Caco-2 (cell line): ENCODE measurements around the gene CYREN. TPM values are rescaled to one million over a fixed set of nuclear protein-coding genes. Genes with fewer than 3 reads are reported as not detected.
A peak's percentile ranks its signal among the peaks of the same experiment; 100 is the strongest.

Source experiments
- BruUV-seq: library from RNA; stranded (reverse); fragments of 400-500 nt; replicated peaks from 2 replicates; lab custom pipeline; 2021; lab: Mats Ljungman, UMichigan
- CTCF ChIA-PET: fragments of 300-600 bp; sonication (Branson Sonifier 250); formaldehyde crosslinking; loops from one replicate; lab custom pipeline; 2022; ENCODE audit warnings: antibody characterized with exemption; lab: Charles Lee
- POLR2A ChIA-PET: fragments of 300-600 bp; sonication (Branson Sonifier 250); formaldehyde crosslinking; loops from one replicate; lab custom pipeline; 2022; ENCODE audit warnings: antibody characterized with exemption; lab: Charles Lee
- DNase-seq, 2 experiments: peaks; one replicate each; pipeline versions ENCODE4 v3.0.0 to v3.0.0-alpha.2; 2020 to 2022
- H3K27me3 ChIP-seq: replicated peaks from 2 replicates; pipeline ENCODE4 v1.6.0; 2011; ENCODE audit warnings: low read length; ENCODE audit not compliant: control insufficient read depth, insufficient read depth
- H3K36me3 ChIP-seq: 2 replicates; pipeline ENCODE4 v1.5.1; 2011; ENCODE audit warnings: low read length; ENCODE audit not compliant: control insufficient read depth, insufficient read depth
- H3K4me1 ChIP-seq: fragments of 250-450 bp; sonication (Bioruptor Pico); 2 replicates; pipeline ENCODE4 v1.5.1; 2020; ENCODE audit warnings: mild to moderate bottlenecking
- H3K4me3 ChIP-seq: 2 replicates; pipeline ENCODE4 v1.5.1; 2011; ENCODE audit warnings: low read depth, mild to moderate bottlenecking, control low read depth, low read length
- H3K9me3 ChIP-seq: fragments of 250-450 bp; sonication (Bioruptor Pico); 2 replicates; pipeline ENCODE4 v1.5.1; 2020; ENCODE audit warnings: mild to moderate bottlenecking, moderate library complexity
- H3K27ac Mint-ChIP-seq: one replicate; pipeline ENCODE4 v1.8.0; 2022; ENCODE audit warnings: mixed read lengths; ENCODE audit not compliant: unreplicated experiment
- H3K27me3 Mint-ChIP-seq: one replicate; pipeline ENCODE4 v1.8.0; 2022; ENCODE audit warnings: mixed read lengths; ENCODE audit not compliant: insufficient read depth, unreplicated experiment
- H3K36me3 Mint-ChIP-seq: one replicate; pipeline ENCODE4 v1.8.0; 2022; ENCODE audit warnings: mild to moderate bottlenecking, mixed read lengths; ENCODE audit not compliant: insufficient read depth, unreplicated experiment
- H3K4me1 Mint-ChIP-seq: one replicate; pipeline ENCODE4 v1.8.0; 2022; ENCODE audit warnings: low read depth, mixed read lengths; ENCODE audit not compliant: unreplicated experiment
- H3K4me3 Mint-ChIP-seq: one replicate; pipeline ENCODE4 v1.8.0; 2022; ENCODE audit warnings: mild to moderate bottlenecking, moderate library complexity, mixed read lengths; ENCODE audit not compliant: unreplicated experiment
- H3K9me3 Mint-ChIP-seq: one replicate; pipeline ENCODE4 v1.8.0; 2022; ENCODE audit warnings: mixed read lengths; ENCODE audit not compliant: unreplicated experiment
- CTCF ChIP-seq, 2 experiments: fragments of 200-600 bp in 1 of 2; IDR thresholded peaks; 1 replicate in 1 of 2; 2 replicates in 1 of 2; pipeline versions ENCODE4 v1.5.1 to v1.8.0; 2011 to 2022; ENCODE audit warnings: antibody characterized with exemption in 1 of 2, control low read depth in 1 of 2, inconsistent platforms in 1 of 2, low read depth in 1 of 2, low read length in 1 of 2, mild to moderate bottlenecking in 1 of 2, moderate library complexity in 1 of 2; ENCODE audit not compliant: insufficient read depth in 1 of 2, severe bottlenecking in 1 of 2, unreplicated experiment in 1 of 2
- intact Hi-C: fragments of 100-400 bp; cut with micrococcal nuclease; formaldehyde crosslinking; loops from one replicate; pipeline ENCODE4 v1.10.0; 2022; ENCODE audit not compliant: unreplicated experiment
- total RNA-seq: library from RNA; stranded (reverse); gene quantifications from 2 replicates; pipeline ENCODE4 v1.2.3, GENCODE V29; 2022

The CYREN gene
- total RNA-seq, 1 experiment from 2014 or later = 60.9 TPM

- intact Hi-C loops = no loop called here
- BruUV-seq = TSS peak; percentile 62
- Mint-ChIP-seq H3K4me3 (peak overlapping the region; percentile 85), H3K4me1 (peaks cover 24% of the 10 kb centered on the region), H3K9me3 (peaks cover 11% of the 10 kb centered on the region), H3K36me3 (peaks cover 69% of the 10 kb centered on the region), H3K27me3 (no peaks in the 10 kb centered on the region), H3K27ac (peak overlapping the region; percentile 94)
- ChIA-PET CTCF (interaction anchor here (0.6 to 2.2 kb wide), 2 partner anchors 183 to 220 kb away, joined by 3 to 8 read pairs; partner anchors contain the start of gene AGBL3), POLR2A (no interaction called here)
- peaks cover 5% of the 10 kb centered on the region for H3K36me3 ChIP-seq
- no peaks in the 10 kb centered on the region for H3K9me3 ChIP-seq
- H3K27me3 ChIP-seq = no peaks in the 10 kb centered on the region
- TF ChIP-seq CTCF (IDR thresholded peaks at IDR 0.05; ENCODE audit: insufficient read depth in 1 of 2, low read depth in 1 of 2, low read length in 1 of 2, severe bottlenecking in 1 of 2, unreplicated experiment in 1 of 2) = peak; percentile 40 to 46
- DNase-seq = peak; percentile 60 to 67
- H3K4me1 ChIP-seq = peaks cover 12% of the 10 kb centered on the region; the same call in 1 of the 2 replicates
- H3K4me3 ChIP-seq = peak overlapping the region; percentile 98
These were observed 1.2 kb downstream of the CYREN start for GRCh38 chr7:135169141-135169963.

DNA sequence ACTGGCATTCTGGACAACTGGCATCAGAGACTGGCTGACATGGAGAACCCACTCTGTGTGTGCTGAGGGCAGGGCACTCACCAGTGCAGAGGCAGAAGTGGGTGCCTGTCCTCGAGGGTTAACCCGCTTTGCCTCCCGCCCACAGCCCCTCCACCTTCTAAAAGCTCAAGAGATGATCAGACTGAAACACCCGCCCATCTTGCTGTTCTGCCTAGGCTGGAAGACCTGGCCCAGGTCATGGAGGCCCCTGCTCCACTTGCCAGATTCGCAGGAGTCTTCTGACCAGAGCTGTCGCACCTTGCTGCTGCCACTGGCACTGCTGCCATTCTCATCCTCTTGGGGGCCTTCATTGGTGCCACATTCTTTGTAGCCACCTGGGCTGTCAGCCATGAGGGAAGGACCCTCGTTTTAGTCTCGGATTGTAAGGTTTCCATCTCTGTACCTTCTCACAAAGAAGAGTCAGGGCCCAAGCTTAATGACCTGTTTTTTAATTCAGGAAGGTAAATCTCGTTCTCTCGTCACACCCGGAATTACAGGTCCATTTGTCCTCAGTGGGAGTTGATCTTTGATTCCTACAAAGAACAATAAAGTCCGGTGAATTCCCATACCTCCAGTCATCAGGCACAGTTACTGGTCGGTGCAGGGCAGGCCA lies 1.9 kb downstream of the CYREN start:
- Histone ChIP-seq H3K4me3 (no peak overlapping the region), H3K4me1 (peaks cover 12% of the 10 kb centered on the region; the same call in 1 of the 2 replicates), H3K27me3 (no peaks in the 10 kb centered on the region), H3K9me3 (no peaks in the 10 kb centered on the region), H3K36me3 (peaks cover 5% of the 10 kb centered on the region)
- ChIA-PET CTCF (no interaction called here), POLR2A (no interaction called here)
- no TSS peak for BruUV-seq
- peaks cover 11% of the 10 kb centered on the region for H3K9me3 Mint-ChIP-seq
- no peak for TF ChIP-seq CTCF (IDR thresholded peaks at IDR 0.05; ENCODE audit: insufficient read depth in 1 of 2, low read depth in 1 of 2, low read length in 1 of 2, severe bottlenecking in 1 of 2, unreplicated experiment in 1 of 2)
- H3K36me3 Mint-ChIP-seq = peaks cover 76% of the 10 kb centered on the region
- H3K27ac Mint-ChIP-seq = peak overlapping the region; percentile 94
- no peaks in the 10 kb centered on the region for H3K27me3 Mint-ChIP-seq
- intact Hi-C loops = no loop called here
- no peak for DNase-seq
- peak overlapping the region; percentile 85 for H3K4me3 Mint-ChIP-seq
- peaks cover 24% of the 10 kb centered on the region for H3K4me1 Mint-ChIP-seq

GRCh38 chr7:135168001-135168400 lies 2.5 kb downstream of the CYREN start:
- Mint-ChIP-seq H3K9me3 (peaks cover 11% of the 10 kb centered on the region), H3K4me1 (peaks cover 24% of the 10 kb centered on the region), H3K36me3 (peaks cover 78% of the 10 kb centered on the region), H3K4me3 (no peak overlapping the region), H3K27me3 (no peaks in the 10 kb centered on the region), H3K27ac (peak overlapping the region; percentile 94)
- H3K4me1 ChIP-seq = peaks cover 12% of the 10 kb centered on the region; the same call in 1 of the 2 replicates
- intact Hi-C loops = no loop called here
- no peak for TF ChIP-seq CTCF (IDR thresholded peaks at IDR 0.05; ENCODE audit: insufficient read depth in 1 of 2, low read depth in 1 of 2, low read length in 1 of 2, severe bottlenecking in 1 of 2, unreplicated experiment in 1 of 2)
- ChIA-PET CTCF (no interaction called here), POLR2A (no interaction called here)
- H3K9me3 ChIP-seq = no peaks in the 10 kb centered on the region
- no peaks in the 10 kb centered on the region for H3K27me3 ChIP-seq
- H3K36me3 ChIP-seq = peaks cover 5% of the 10 kb centered on the region
- no peak for DNase-seq
- no TSS peak for BruUV-seq
- H3K4me3 ChIP-seq = no peak overlapping the region
